RCC 7860 (cell line): ENCODE results near the gene YY1.
"Not testable (repeated sequence)": the region's sequence is repeated elsewhere in the genome, so short reads cannot be mapped to it uniquely, and the experiment has no call there.

Experiments used
- DNase-seq: peaks from one replicate; pipeline ENCODE4 v3.0.0-alpha.2; 2015; ENCODE audit warnings: low spot score
- FAIRE-seq: peaks from 2 replicates; lab custom pipeline; 2012; peaks lifted over from hg19 to GRCh38; lab: Jason Lieb, UNC

Gene YY1

DNA sequence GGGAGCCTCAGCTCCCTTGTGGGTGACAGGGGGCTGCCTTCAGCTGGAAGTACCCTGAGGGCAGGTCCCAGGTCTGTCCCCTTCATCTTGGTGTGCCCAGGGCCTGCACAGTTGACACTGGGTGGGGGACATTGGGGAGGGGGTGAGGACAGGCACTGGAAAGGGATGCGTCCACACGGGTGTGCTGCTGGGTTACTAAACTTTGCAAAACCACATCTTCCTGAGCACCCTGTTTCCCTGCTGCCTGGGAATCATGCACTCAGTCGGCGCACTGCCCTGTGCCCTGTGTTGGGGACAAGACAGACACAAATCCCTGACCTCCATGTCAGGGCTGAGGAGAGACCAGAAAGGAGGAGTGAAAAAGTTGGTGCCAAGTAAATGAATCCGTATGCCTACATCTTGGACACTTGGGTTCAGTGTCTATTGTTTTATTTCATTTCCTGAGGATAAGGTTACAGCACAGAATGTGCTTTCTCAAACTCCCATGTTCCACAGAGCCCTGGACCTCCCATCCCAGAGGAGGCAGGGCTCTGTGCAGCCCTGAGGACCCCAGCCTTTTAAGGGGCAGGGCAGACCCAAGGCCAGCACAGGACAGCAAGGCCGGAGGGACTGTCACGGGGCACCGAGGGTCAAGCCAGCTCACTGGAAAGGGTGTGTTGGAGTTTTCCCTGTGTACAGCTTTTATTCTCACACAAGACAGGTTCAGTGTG lies 70.2 kb downstream of the YY1 start:
- DNase-seq (no peak), FAIRE-seq (no peak)

DNA sequence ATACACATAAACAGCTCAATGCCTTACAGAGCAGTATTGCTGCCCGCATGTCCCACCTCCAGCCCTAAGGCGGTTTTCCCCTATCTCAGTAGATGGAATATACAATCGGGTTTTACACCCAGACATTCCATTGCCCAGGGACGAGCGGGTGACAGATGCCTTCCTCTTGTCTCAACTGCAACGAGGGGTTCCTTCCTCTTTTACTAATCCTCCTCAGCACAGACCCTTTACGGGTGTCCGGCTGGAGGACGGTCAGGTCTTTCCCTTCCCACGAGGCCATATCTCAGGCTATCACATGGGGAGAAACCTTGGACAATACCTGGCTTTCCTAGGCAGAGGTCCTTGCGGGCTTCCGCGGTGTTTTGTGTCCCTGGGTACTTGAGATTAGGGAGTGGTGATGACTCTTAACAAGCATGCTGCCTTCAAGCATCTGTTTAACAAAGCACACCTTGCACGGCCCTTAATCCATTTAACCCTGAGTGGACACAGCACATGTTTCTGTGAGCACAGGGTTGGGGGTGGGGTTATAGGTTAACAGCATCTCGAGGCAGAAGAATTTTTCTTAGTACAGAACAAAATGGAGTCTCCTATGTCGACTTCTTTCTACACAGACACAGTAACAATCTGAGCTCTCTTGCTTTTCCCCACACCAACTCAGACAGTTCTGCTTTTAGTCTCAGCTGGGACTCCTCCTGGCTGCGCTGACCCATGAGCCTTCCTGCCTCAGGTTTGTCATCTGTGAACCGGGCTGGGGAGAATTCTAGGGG lies 73.3 kb downstream of the YY1 start:
- not testable (repeated sequence) for FAIRE-seq, DNase-seq

DNA sequence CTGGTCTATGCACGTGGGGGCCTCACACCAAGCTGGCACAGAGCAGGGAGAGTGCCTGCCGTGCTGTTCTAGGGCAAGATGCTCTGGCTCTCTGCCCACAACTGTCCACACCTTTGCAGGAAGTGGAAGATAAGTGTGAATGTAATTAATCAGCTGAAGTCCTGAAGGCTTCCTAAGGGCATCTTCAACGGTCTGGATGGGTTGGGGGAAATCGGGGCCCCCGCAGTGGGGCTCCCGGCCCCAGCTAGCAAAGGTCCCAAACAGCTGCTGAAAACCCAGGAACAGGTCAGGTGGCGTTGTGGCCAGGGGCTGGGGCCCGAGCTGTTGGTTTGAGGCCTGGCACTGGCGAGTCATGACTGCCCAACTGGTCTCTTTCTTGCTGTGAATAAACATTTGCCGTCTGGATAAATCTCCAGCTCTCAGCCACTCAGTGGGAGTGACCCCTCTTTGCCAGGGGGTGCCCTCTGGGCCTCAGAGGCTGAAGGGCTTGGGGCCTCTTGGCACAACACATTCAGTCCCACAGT lies 74.0 kb downstream of the YY1 start:
- DNase-seq (no peak), FAIRE-seq (no peak)

DNA sequence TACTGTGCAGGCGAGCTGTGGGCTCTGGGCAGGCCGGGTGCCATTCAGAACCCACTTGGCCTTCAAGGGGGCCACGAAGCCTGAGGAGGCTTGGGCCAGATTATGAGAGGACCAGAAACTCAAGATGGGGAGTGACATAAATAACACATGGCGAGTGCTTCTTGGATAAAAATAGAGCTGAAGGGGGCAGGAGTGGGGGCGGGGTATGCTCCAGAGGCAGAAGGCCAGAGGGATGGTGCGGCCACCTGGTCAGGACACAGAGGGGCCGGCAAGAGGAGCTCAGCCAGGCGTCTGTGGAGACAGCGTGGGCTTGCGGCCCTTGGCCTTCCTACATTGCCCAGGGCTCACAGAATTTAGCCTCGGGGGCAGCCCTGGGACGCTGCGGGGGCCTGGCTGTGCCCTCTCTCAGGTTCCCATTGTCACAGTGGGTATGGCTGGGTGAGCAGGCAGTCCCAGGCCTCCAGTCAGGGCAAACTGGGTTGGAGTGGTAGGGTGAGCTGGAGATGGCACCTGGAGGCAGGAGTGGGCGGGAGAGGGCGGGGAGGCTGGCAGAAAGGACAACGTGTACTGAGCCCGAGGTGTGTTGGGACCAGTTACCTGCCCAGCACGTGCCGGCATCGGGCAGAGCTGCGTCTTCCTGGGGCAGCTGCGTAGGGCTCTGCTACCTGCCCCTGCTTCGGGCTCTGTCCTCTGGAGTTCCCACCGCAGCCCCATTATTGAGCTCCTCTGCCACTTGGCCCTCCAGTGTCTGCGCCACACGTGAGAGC lies 74.7 kb downstream of the YY1 start:
- FAIRE-seq (no peak), DNase-seq (no peak)

DNA sequence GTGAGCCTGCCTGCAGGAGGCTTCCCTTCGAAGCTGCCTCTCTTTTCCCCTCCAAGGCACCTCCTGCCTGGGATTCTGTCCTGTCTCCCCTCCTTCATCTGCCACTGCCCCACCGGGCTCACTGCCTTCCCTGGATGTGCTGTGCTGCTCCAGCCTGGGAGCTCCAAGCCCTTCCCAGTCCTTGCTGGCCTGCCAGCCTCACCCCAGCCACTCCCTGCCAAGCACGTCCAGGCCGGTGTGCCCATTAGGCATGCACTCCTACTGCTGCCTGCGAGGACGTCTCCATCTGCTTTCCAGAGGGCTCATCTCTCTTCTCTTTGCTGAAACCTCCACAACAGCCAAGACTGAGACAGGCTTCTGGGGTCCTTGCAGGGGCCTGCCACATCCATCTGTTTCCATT lies 75.8 kb downstream of the YY1 start:
- DNase-seq = no peak
- FAIRE-seq = no peak

DNA sequence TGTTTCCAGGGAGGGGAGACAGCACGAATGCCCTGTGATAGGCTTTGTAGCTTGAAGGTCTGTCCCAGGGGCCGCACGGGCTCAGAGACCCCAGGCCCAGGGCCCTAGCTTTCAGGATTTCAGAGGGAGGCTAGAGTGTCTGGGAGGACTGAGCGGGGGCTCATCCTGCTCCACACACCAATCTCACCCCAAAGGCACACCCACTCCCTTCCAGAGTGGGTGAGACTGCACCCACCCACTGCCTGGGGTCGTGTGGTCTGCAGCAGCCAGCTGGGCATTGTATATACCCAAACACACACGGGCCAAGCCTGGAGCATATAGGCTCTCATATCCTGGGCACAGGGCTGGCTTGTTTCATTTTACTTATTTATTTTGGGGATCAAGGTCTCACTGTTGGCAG lies 78.4 kb downstream of the YY1 start:
- no peak for FAIRE-seq
- DNase-seq = no peak

DNA sequence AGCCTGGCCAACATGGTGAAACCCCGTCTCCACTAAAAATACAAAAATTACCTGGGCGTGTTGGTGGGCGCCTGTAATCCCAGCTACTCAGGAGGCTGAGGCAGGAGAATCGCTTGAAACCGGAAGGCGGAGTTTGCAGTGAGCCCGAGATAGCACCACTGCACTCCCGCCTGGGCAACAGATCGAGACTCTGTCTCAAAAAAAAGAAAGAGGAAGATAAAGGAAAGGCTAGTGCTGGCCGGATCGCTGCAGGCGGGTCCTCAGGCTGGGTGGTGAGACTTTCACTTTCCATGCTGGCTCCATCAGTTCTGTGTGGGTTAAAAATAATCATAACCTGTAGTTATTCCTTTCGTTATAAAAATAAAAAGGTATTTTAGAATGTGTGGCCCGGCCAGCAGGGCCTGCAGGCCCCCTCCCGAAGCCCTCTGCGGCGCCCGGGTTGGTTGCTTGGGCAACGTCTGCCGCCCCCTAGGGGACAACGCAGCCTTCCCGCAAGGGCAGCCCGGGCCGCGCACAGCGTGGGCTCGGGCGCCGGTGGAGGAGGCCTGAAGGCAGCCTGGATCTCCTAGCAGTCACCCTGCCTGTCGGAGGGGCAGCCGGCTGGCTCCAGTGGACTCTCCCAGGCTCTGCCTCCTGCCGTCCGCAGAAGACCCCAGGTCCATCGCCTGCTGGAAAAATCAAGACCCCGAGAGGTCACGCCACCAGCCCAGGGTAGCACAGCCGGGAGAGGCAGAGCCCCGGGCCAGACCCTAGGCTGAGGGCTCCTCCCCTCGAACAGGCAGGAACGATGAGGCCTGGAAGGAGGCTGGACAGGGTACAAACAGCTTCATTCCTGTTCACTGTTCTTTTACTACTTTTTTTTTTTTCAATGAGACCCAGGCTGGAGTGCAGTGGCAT lies 79.2 kb downstream of the YY1 start:
- DNase-seq = no peak
- no peak for FAIRE-seq

DNA sequence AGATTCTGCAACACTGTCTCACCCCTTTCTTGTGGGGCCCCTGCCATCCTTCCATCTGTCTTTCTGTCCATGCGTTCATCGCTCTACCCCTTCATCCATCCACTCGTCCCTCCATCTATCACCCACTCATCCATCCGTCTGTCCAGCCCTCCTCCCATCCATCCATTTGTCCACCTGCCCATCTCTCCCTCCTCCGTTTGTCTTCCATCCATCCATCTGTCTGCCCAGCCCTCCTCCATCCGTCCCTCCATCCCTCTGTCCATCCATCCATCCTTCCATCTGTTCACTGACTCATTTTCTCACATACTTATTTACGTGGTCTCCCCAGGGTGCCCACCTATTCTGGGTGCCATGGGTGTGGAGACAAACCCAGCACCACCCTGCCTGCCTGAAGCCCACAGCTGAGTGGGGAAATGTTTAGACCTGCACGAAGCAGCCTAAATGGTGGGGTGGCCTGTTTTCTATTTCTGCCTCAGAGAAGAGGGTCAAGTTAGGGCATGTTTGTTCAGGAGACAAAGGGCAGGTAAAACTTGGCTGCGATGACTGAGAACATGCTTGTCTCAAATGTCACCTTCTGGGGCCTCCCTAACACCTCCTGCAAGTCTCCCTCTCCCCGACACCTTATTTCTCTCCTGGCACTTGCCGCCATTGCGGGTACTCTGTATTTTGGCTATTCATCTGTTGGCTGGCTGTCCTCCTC lies 81.4 kb downstream of the YY1 start:
- DNase-seq = no peak
- FAIRE-seq = no peak

DNA sequence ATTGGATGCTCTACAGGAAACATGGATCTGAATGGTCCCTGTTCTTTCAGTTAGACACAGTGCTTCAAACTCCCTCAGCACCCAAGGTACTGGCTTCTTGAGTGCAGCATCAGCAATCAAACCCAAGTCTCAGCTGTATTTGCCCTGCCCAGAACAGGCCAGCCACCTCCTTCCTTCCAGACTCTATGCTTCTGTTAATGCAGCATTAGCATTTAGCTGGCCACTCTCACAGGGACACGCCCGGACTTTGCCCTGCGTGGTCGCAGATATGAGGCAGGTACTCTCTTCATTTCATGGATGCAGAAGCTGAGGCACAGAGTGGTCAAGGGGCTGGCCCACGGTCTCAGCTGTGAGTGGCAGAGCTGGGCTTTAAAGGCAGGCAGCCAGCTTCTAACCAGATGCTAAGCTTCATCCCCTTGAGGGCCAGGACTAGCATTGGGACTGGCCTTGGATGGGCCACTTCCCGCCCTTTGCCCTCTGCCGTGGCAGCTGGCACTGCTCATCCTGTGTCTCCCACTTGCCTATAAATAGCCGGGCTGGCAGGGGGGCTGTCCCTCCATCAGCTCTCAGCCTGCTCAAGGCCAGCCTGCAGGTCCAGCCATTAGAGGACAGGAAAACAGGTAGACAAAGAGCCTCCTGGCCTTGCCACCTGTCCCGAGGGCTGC lies 82.7 kb downstream of the YY1 start:
- FAIRE-seq (no peak), DNase-seq (no peak)

DNA sequence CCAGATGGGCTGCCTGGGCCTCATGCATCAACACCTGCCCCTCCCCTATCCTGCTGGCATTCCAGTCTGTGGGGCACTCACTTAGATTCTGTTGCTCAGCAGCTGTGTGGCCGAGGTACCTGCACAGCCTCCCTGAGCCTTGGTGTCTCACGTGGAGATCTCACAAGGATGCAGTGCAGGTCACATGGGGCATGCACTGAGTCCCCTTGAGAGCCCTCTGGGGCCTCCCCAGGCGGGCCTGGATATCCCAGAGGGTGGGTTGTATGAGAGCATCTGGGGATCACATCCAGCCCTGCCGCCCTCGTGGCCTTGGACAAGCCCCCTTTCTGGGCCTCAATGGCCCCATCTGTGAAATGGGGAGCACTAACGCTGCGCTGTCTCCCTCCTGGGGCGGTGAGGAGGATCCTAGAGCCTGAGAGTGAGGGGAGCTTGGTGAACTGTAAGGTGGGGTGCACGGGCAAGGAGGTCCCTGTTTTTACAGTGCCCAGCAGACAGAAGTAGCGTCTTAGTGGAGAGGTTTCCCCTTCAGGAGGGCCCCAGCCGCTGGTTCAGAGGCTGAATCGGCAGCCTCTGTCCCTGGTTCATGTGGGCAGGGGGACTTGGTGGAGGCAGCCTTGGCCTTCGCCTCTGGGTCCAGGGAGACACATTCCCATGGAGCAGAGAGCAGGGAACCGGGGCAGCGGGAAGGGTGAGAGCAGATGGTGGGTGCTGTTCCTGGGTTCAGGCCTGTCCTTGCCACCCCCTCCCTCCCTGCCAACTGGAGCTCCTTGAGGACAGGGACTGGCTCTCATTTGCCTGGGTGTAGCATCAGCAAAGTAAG lies 83.4 kb downstream of the YY1 start:
- no peak for FAIRE-seq
- no peak for DNase-seq

DNA sequence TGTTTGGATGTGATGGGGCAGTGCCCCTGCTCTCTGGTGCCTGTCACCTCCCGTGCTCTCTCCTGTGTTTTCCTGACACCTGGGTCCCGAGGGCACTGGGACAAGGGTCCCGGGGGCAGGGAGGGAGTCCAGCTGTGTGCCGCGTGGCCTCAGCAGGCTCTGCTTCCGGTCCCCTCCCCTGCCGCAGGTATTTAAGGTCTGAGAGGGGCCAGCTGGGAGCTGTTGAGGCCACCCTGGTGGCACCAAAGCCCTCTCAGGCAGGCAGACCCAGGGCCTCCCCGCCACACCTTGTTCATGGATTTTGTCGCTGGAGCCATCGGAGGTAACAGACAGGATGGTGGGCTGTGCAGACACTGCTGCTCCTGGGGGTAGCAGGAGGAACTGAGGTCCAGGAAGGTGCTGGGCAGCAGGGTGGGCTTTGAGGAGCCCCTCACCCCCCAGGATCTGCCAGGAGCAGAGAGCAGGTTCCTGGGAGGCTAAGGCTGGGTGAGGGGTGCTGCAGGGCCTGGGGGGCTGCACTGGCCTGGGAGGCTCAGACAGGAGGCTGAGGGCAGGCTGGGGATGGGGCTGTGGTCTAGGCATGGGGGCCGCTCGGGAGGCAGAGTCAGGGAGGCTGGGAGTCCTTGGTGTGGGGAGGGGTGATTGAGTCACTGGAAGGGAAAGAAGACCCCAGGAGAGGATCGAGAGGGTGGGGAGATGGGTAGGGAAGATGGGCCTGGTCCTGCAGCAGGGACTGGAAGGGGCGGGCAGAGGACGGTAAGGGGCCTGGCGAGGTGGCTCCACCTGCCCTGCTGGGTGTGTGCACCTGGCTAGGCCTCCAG lies 84.4 kb downstream of the YY1 start, which contains the start of gene SLC25A47:
Gene SLC25A47 (plus strand): TSS at position 219 of the 821 bp plus-strand sequence. CDS start 76 bp downstream, at position 295.
- FAIRE-seq = no peak

DNA sequence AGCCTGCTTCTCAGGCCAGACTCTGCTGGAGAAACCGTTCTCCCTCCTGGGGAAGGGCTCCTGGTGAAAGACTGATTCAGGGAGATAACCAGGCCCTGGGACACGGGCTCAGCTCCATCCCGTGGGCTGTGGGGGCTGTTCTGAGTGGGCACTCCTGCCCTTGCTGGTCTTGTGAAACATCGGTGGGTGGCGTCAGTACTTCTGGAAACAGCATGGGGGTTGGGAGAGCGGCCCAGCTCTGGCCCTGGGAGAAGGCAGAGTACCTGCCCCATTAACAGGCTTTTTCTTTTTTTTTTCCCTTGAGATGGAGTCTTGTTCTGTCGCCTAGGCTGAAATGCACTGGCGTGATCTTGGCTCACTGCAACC lies 85.0 kb downstream of the YY1 start:
- DNase-seq = no peak

More for the DNA sequence above, 84.4 kb downstream of the YY1 start, which contains the start of gene SLC25A47:
- DNase-seq = no peak

DNA sequence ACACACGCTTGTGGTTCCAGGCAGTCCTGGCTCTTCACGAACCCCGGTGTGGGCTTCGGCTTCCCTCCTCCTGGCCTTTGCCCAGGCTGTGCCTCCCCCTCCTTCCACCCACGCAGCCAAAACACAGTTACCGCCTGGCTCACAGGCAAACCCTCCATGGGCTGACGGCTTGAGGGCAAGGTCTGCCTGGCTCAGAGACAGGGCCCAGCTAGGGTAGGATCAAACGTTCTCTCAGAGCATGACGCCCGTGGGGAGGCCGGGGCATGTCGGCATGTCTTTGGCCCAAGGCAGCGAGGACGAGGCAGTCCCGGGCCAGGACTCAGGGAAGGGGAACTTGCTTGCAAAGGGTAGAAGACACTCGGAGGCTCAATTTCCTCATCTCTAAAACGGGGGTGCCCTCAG lies 86.3 kb downstream of the YY1 start:
- no peak for FAIRE-seq

More for the DNA sequence above, 85.0 kb downstream of the YY1 start:
- FAIRE-seq = no peak

DNA sequence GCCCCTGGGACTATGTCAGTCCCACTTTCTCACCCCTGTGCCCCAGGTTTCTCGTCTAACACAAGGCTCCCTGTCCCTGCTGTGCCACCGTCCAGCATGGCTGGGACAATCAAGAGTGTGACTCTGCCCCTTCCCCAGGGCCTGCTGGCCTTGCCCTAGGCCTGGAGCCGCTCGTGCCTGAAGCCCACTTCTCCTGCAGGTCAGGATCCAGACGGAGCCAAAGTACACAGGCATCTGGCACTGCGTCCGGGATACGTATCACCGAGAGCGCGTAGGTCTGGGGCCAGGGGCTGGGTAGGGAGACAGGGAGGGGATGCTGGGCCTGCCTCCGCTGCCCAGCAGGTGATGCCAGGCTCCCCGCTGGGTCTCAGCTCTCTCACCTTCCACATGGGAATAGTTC lies 87.0 kb downstream of the YY1 start:
- DNase-seq (no peak), FAIRE-seq (no peak)

More for the DNA sequence above, 86.3 kb downstream of the YY1 start:
- no peak for DNase-seq

DNA sequence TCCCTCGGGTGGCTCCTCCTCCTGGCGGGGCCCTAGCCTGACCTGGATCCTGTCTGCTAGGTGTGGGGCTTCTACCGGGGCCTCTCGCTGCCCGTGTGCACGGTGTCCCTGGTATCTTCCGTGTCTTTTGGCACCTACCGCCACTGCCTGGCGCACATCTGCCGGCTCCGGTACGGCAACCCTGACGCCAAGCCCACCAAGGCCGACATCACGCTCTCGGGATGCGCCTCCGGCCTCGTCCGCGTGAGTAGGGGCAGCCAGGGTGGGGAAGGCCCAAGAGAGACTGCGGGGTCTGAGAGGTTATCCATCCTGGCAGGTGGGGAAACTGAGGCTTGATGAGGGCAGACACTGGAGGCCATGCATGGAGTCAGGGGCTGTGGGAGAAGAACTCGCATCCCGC lies 88.2 kb downstream of the YY1 start:
- FAIRE-seq (no peak), DNase-seq (no peak)

DNA sequence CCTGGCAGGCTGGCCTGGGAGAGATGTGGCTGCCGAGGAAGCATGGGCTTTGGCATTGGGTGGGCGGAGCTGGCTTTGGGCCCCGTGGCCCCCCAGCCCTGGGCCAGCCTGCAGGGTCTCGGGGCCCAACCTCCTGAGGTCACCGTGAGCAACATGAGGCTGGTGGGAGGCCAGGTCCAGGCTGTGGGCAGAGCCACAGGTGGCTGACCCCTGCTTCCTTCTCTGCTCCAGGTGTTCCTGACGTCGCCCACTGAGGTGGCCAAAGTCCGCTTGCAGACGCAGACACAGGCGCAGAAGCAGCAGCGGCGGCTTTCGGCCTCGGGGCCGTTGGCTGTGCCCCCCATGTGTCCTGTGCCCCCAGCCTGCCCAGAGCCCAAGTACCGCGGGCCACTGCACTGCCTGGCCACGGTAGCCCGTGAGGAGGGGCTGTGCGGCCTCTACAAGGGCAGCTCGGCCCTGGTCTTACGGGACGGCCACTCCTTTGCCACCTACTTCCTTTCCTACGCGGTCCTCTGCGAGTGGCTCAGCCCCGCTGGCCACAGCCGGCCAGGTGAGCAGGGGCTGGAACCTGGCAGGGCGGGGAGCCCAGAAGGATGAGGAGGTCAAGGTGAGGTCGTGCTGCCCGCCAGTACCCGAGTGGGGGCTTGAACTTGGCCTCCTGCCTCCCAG lies 89.7 kb downstream of the YY1 start:
- no peak for DNase-seq
- no peak for FAIRE-seq
